ENCODE results near the gene SLC24A3.

SLC24A3 gene

GRCh38 chr20:19451231-19451922, 238.9 kb downstream of the SLC24A3 start:
- H3K4me1 Mint-ChIP-seq: peaks cover 82% of the 10 kb centered on the region
- TF ChIP-seq CTCF (IDR thresholded peaks at IDR 0.05; ENCODE audit: unreplicated experiment in 3 of 3): no peak
- peak overlapping the region in 2 of 3 experiments; percentile 2 to 34 for H3K4me3 Mint-ChIP-seq
- H3K27ac Mint-ChIP-seq: peak overlapping the region; percentile 77 to 90 (median 81)
- H3K36me3 Mint-ChIP-seq (ENCODE audit: low read depth): peaks cover 1% of the 10 kb centered on the region
- no peaks in the 10 kb centered on the region for H3K9me3 Mint-ChIP-seq
- peaks cover 17% of the 10 kb centered on the region for H3K27me3 Mint-ChIP-seq (ENCODE audit: low read depth)

GRCh38 chr20:19451923-19452295, 239.5 kb downstream of the SLC24A3 start:
- TF ChIP-seq CTCF (IDR thresholded peaks at IDR 0.05; ENCODE audit: unreplicated experiment in 3 of 3): no peak

GRCh38 chr20:19453410-19453809, 241.0 kb downstream of the SLC24A3 start:
- Mint-ChIP-seq H3K4me1 (peaks cover 90% of the 10 kb centered on the region), H3K4me3 (peak overlapping the region in 2 of 3 experiments; percentile 6 to 22), H3K27me3 (ENCODE audit: low read depth) (peaks cover 6% of the 10 kb centered on the region), H3K9me3 (no peaks in the 10 kb centered on the region), H3K36me3 (ENCODE audit: low read depth) (peaks cover 3% of the 10 kb centered on the region), H3K27ac (peak overlapping the region; percentile 92 to 96 (median 94))
- no peak for TF ChIP-seq CTCF (IDR thresholded peaks at IDR 0.05; ENCODE audit: unreplicated experiment in 3 of 3)

More at GRCh38 chr20:19451923-19452295, 239.5 kb downstream of the SLC24A3 start:
- H3K9me3 Mint-ChIP-seq: no peaks in the 10 kb centered on the region
- H3K27me3 Mint-ChIP-seq (ENCODE audit: low read depth): peaks cover 14% of the 10 kb centered on the region
- H3K27ac Mint-ChIP-seq: peak overlapping the region; percentile 77 to 90 (median 81)
- H3K36me3 Mint-ChIP-seq (ENCODE audit: low read depth): peaks cover 3% of the 10 kb centered on the region
- peak overlapping the region in 2 of 3 experiments; percentile 2 to 34 for H3K4me3 Mint-ChIP-seq
- peaks cover 82% of the 10 kb centered on the region for H3K4me1 Mint-ChIP-seq

- H3K36me3 Mint-ChIP-seq (ENCODE audit: low read depth): peaks cover 3% of the 10 kb centered on the region
Observed at GRCh38 chr20:19453862-19454261, 241.4 kb downstream of the SLC24A3 start.

GRCh38 chr20:19456595-19457395, 244.4 kb downstream of the SLC24A3 start:
- Mint-ChIP-seq H3K36me3 (ENCODE audit: low read depth) (peaks cover 3% of the 10 kb centered on the region), H3K4me3 (no peak overlapping the region), H3K27me3 (ENCODE audit: low read depth) (no peaks in the 10 kb centered on the region), H3K27ac (peak overlapping the region; percentile 43 to 73 (median 63)), H3K9me3 (no peaks in the 10 kb centered on the region), H3K4me1 (peaks cover 80% of the 10 kb centered on the region)
- TF ChIP-seq CTCF (IDR thresholded peaks at IDR 0.05; ENCODE audit: unreplicated experiment in 3 of 3): no peak

More at GRCh38 chr20:19453862-19454261, 241.4 kb downstream of the SLC24A3 start:
- peak overlapping the region; percentile 92 to 96 (median 94) for H3K27ac Mint-ChIP-seq
- TF ChIP-seq CTCF (IDR thresholded peaks at IDR 0.05; ENCODE audit: unreplicated experiment in 3 of 3): no peak
- no peaks in the 10 kb centered on the region for H3K9me3 Mint-ChIP-seq
- peaks cover 91% of the 10 kb centered on the region for H3K4me1 Mint-ChIP-seq
- H3K27me3 Mint-ChIP-seq (ENCODE audit: low read depth): peaks cover 2% of the 10 kb centered on the region
- peak overlapping the region in 2 of 3 experiments; percentile 6 to 22 for H3K4me3 Mint-ChIP-seq

All from nephron (organoid).